Medulla oblongata (tissue), 1 donor: ENCODE measurements around the gene MAPK12.

Experiments
- DNase-seq: peaks from one replicate; pipeline ENCODE4 v3.0.0-alpha.2; 2015; ENCODE audit errors: extremely low spot score

MAPK12 gene

DNA sequence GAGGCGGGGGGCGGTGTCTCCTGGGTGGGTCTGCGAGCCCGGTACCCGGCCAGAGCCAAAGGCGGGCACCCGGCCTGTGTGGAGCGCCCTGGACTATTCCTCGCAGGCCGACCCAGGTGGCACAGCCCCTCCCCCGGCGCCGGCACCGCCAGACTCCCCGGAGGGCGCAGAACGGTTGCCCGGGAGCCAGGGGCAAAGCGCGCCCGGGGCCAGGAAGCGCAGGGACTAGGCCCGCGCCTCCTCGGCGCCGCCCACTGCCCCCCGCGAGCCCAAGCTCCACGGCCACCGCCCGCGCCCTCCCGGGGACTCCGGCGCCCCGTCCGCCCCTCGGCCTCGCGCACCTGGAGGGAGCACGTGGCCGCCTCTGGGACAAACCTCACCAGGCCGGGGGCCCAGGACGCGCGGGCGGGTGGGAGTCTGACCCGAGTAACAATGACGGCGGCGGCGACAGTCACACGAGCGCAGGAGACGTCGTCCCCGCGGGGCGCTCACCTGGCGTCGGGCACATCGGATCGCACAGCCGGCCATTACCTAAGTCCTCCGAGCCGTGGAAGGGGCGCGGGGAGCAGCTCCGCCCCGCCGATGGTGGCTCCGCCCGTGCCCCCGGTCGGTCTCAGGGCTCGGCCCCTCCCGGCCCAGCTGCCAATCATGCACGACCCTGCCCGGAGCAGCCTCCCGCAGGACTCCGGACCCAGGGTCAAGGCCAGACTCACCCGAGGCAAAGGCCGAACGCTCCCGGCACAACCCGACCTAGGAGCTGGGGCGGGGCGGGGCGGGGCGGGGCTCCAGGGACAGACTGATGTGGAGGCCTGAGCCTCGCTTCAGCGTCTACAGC lies 38.5 kb upstream of the MAPK12 start:
- DNase-seq = no peak

DNA sequence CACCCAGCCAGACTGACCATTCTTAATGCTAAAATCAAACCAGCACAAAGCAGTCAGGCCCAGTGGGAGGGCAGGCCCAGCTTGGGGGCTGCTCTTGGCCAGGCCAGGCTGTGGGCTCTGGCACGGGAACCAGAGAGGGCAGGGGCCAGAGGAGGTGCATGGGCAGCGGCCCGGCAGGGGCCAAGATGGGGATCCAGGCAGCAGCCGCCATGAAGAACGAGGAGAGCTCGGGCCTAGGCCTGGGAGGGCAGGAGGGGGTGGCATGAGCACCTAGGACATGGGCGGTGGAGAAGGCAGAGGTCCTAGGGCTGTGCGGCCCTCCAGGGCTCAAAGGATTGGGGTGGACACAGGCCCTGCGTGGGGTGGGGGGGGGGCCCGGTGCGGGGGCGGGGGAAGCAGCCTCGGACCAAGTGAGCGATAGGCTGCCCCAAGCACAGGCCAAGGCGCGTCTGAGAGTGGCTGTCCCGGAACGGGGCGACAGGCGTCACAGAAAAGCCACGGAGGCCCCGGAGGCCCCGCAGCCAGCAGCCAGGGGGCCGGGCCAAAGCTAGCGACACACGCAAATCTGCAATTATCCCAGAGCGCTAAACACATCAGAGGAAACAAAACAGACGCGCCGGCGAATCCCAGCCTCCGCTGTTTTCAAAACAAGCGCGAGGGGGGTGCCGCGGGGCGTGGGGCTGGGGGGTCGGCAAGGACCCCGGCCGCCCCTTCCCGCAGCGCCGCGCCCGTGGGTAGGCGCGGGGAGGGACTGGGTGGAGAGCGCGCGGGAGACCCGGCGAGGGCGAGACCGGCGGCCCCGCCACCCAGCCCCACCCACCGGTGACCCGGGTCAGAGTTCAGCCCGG lies 37.7 kb upstream of the MAPK12 start:
- DNase-seq = no peak

DNA sequence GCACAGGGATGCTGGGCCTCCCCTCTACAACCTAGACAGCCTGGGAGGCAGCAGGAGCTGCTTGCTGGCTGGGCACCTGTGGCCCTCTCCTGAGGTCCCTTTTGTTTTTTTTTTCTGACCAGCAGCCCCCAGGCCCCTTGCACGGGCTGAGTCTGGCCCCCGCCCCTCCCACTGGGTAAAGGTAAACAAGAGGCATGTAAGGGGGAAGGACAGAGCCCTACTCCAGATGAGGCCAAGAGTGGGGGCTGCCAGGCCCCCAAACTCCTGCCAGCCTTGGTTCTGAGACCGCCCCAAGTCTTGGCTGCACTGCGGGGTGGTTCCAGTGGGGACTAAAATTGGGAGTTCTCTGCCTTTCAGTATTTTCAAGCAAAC lies 36.8 kb upstream of the MAPK12 start:
- no peak for DNase-seq

DNA sequence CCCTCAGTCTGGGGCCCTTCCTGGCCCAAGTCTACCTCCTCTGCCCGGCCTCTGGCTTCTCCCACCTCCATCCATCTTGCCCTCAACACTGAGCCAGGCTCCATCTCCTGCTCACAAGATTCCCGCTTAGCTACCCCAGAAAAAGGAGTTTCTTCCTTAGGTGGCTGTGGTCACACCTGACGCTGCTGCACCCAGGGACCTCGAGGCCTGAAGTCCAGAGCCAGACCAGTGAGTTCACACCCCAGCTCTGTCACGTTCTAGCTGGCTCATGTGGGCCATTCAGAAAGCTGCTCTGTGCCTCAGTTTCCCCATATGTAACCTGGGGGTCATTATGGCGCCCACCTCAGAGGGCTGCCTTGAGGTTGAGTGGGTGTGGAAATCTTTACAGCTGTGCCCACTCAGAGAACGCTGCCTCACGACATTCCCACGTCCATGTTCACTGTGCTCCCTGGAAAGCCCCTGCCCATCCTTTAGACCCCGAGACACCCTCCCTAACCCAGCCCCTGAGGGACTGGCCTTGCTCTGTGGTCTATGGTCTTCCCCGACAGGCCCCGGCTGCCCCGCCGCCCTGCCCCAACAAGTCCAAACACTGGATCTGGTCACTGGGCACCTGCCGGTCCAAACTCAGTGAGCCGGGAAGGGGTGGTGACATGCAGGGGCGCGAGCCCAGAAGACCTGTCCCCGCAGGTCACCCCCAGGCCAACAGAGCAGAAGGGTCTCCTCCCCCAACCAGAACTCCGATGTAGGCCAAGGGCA lies 36.2 kb upstream of the MAPK12 start:
- no peak for DNase-seq

DNA sequence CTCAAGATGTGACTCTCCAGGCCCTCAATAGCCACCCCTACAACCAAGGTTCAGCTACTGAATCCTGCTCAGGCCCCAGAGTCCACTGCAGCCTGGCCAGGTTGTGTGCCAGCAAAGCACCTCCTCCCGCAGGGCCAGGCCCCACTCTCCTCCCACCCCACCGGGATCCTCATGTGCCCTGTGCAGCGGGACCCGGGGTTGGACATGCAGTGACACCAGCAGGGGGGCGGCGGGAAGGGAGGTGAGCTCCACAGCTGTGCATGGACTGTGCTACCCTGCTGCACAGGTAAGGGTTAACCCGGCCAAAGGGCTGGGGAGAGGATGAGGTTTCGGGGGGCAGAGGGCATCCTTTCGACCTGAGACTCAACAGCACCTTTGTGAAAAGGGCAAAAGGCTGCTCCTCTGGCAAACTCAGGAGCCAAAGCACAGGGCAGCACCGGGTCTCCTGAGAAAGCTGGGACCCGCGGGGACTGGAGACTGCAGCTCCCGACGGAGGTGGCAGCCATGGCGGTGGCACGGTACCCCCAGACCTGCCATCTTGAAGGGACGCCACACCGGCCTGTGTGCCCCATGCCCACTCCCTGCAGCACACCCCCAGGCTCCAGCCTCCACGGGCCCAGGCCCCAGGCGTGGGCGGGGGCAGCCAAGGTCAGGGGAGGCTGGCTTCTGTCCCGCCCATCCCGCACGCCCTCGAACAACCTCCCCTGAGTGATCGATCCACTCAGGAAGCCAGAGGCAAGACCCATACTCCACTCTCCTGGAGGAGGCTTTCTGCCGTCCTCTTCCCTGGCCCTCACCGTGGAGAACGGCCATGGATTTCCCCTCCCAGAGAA lies 35.4 kb upstream of the MAPK12 start:
- no peak for DNase-seq

DNA sequence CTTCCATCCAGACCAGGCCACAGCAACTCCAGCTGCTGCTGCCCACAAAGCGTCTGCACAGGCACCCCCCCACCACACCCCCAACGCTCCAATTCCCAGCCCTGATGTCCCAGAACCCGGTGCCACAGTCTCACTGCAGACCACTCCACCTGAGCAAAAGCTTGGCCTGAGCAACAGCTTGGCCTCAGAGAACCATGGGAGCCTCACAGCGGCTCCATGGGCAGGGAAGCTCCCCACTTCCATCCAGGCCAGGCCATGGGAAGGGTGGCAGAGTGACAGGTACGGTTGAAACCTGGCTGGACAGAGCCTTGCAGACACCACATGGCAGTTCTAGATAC lies 32.8 kb upstream of the MAPK12 start:
- DNase-seq = no peak

DNA sequence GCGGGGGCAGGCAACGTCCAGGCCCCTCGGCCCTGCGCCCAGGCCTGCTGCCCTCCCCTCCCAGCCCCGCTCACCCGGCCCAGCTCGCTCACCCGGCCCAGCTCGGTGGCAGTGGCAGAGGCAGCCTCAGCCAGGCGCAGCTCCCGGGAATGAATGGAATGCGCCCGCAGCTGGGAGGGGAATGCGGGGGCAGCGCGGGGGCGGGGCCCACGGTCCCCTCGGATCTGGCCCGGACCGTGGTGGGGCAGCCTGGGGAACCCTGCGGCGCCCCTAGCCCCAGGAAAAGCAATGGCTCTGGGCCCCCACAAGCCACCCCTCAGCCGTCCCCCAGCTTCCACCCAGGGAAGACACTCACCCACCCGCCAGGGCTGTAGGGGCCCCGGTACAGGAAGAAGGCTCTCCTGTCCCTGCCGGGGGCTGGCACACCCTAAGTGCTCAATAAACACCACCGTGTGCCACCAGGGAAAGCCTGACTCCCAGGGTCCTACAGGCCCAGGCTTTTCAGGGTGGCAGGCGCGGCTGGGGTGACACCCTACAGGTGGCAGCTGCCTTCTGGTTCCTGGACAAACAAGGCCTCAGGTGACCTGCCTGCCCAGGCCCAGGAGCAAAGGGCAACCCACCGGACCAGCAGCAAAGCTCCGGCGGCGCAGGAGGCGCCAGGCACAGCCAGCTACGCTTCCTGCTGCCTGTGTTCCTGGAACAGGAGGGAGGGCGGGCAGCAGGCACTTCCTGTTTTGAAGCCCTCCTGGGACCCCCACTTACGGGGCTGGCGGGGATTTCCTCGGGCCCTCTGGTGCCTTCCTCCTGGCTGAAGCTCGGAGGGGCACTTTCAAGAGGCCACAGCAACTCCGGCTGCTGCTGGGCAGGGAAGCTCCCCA lies 32.2 kb upstream of the MAPK12 start:
- peak; percentile 54 for DNase-seq

DNA sequence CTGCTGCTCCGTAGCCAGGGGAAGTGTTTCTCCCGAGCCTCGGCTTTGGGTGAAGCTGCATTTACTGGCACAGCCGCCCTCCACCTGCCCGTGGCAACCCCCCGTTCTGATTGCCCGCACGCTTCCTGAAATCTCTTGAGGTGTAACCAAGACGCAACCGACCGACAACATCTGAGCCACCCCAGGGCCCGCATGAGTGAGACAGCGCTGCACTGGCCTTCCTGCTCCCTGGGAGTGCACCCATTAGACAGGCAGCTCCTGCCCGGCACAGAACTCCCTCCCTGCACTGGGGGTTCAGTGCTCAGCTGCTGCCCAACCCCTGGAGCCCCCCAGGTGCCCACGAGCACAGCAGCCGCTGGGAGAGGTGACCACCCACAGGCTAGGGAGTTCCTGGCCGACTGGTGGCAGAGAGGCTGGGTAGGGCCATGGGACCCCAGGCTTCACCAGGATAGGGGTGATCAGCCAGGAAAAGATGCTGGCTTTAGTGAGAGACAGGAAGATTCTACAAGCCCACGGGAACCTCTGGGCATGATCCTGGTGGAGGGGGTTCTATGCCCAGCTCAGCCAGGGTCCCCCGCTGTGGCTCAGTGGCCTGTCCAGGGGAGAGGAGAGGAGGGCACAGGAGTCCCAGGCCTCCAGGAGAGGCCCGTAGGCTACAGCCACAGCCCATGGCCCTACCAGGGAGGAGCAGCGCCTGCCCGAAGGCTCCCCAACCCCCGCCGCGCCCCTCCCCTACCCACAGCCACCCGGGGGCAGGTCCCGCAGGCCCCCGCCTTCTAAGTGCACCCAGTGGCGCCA lies 31.4 kb upstream of the MAPK12 start:
- no peak for DNase-seq

DNA sequence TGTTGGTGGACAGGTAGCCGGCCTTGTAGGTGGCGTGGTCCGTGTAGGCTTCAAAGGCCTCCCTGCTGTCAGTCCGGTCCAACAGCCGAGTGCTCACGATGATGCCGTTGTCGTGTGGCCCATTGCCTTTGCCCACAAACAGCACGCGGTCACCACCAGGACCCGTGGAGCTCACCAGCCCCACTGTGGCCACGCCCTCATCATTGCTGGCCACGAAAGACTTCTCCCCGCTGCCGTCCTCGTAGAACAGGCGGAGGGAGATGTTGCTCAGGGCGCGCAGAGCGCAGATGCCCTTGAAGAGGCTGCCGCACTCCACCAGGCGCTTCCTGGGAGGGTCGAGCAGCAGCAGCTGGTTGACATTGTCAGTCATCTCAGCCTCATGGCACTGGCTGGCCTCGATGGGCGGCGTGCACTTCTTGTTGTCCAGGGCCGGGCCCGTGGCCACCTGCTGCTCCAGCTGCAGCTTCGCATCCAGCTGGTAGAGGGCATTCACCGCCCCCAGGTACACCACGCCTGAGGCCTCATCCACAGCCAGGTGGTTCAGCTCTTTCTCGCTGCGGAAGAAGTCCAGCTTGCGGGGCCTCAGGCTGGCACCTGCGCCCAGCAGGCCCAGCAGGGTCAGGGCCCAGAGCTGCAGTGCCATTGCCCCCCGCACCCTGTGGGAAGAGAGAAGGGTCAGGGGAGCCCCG lies 28.6 kb upstream of the MAPK12 start:
- DNase-seq = no peak

DNA sequence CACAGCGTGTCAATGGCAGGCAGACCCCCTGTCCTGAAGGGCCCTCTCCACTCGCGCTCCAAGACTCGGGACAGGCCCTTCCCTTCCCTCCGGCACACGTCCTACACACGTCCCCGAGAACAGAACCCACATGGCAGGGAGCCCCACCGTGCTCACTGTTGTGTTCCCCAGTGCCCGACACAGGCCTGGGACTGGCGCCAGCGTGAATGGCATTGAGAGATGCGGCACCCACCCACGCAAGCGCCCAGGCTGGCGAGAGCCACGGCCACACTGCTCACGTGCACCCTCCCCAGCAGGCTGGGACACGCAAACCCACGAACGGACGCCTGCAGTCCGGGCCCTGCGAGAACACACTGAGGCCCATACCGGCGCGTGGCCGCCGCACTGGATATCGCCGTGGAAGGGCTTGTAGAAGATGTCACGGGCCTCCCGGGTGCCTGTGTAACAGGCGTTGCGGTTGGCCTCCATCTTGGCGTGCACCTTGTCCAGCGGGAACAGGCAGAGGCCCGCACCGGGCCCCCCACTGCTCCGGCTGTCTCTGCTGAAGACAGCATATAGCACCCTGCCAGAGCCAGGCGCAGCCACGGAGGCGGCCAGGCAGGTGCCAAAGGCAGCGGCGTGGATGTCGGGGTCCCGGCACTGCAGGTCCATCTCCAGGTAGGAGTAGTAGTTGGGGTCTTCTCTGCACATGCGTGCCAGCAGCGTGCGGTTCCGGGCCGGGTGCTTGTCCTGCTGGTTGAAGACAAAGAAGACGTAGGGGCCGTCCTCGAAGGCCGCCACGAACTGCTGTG lies 27.9 kb upstream of the MAPK12 start:
- no peak for DNase-seq

DNA sequence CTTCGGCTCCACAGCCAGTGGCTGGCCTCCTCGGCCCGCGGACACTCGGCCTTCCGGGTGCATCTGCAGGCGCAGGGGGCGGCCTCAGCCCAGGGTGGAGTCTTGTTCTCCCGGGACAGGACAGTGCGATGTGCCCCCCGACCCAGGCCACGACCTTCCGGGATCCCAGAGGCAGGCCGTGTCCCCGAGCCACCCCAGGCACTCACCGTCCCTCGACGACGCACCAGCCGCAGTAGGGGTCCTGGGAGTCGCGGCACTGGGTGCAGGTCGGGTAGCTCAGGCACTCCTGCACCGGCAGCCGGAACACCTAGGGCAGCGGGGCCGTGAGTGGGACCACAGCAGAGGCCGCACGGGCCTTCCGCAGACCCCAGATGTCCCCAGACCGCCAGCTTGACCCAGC lies 26.2 kb upstream of the MAPK12 start:
- no peak for DNase-seq

DNA sequence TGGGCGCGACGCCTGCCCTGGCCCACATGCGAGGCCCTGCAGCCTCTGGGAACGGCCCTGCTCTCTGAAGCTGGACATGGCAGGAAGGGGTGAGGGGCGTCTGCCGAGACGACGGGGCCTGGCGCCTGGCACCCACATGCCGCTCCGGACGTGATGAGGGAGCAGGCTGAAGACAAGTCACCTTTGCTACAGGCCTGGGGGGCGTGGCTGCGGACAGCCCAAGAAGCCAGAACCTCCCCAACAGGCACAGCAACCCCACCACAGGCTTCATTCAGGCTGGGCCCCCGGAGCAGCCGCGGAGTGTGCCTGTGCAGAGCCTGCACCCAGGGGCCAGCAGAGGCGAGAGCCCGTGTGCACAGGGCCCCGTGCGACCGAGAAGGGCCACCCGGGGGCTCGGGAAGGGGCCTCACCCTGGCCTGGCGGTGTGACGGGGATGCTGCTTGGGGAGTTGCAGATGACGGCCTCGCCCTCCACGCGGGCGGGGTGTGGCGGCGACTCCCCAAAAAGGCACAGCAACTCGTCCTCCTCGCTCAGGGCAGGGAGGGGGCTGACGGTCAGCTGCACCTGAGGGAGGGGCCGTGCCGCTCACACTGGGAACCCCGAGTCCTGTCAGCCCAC lies 25.3 kb upstream of the MAPK12 start:
- DNase-seq = no peak

DNA sequence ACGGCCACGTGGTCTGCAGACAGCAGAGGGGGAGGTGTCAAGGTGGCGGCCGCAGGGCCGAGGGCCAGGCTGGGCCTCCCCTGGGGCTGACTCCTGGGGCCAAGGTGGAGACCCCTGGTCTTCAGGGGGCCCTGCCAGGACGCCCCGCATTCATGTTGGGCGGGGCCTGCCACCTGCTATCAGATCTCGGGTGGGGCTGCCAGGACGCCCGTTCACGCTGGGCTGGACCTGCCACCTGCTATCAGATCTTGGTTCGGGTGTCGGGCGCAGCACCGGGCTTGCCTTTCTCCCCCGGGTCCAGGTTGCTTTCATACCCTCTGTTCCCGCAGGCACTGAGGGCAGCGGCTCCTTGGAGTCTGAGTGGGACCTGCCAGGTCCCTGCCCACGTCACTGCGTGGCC lies 24.8 kb upstream of the MAPK12 start:
- DNase-seq = no peak

DNA sequence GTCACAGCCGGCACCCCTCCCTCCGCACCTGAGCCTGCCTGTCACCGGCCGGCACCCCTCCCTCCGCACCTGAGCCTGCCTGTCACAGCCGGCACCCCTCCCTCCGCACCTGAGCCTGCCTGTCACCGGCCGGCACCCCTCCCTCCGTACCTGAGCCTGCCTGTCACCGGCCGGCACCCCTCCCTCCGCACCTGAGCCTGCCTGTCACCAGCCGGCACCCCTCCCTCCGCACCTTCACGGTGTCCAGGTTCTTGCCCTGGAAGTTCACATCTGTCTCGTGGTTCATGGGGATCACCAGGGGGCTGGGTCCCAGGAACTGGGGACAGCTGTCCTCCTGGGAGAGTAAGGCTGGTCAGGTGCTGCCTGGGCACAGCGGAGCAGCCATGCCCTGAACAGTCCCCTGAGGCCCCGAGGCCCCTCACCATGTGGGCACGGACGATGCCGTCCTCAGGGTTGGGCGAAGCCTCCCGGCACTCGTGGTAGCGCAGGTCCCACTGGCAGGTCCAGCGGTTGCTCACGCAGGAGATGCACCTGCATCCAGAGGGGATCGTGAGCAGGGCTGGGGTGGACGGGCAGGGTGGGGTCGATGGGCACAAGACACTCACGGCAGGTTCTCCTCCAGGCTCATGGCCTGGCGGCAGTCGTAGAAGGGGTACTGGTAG lies 24.2 kb upstream of the MAPK12 start:
- no peak for DNase-seq

DNA sequence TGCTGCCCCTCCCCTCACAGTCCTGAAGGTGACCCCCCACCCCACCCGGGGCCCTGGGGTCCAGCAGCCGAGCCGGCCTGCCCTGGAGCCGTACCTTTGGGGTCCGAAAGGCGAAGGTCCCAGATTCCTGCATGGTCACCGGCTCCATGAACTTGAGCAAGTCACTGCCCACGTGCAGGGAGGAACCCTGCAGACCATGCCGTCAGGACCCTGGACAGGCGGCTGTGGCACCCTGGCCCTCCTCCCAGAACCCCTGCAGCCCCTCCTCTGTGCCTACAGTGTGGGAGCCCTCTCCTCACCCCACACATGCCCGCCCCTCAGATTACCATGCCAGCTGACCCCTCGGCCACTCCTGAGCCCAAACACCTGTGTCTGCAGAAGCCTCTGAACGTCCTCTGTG lies 23.0 kb upstream of the MAPK12 start:
- DNase-seq = no peak

DNA sequence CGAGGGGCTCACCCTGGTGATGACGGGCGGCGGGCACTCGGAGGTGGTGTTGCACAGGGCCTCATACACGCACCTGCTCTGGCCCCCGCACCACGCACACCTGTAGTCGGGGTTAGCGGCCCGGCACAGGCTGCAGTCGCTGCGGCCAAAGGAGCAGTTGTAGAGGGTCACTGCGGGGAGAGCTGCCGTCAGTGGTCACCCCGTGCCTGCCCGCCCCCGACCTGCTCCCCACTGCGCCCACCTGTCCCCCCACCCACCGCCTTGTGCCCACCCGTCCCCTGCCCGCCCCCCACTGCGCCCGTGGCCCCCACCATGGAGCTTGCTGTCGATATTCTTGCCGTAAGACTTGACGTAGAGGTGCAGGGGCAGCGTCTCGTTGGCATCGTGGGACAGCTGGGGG lies 22.3 kb upstream of the MAPK12 start:
- no peak for DNase-seq

DNA sequence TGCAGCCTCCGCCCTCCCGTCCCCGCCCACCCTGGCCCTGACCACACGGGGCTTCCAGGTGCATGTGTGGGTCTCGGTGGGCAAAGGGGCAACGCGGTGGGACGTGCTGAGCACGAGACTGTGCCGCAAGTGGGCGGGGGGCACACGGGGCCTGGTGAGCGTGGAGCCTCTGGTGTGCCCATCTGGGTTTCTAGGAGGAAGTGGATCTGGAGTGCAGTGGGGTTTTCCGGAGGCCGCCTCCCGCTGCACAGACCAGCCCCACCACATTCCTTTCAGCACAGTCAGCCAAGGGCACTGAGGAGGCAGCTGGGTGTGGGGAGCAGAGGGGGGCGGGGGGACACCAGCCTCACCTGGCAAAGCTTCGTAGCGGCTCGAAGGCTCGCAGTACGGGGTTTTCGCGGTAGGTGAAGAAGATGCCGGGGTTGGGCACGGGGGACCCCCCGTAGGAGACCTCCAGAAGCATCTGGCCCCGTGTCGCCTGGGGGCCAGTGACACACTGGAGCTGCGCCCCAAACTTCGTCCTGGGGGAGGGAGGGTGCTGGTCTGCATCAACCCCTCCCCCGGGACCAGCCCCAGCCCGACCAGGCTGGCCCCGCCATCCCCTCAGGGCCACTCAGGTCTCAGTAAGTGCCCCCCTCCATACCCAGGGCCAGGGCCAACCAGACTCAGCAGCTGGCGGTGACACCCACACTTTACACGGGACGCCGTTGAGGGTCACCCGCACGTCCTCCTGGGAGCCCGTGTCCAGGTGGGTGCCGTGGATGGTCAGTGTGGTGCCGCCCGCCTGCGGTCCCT lies 21.1 kb upstream of the MAPK12 start:
- no peak for DNase-seq
